HepG2 (cell line): ENCODE measurements around the gene OSM. TPM values are rescaled to one million over a fixed set of nuclear protein-coding genes. Genes with fewer than 3 reads are reported as not detected.

Experiments
- ATAC-seq: fragments of 200-7000 bp; cut with Tn5 transposase; 3 replicates; pipeline ENCODE4 v1.9.1; 2020; ENCODE audit warnings: mild to moderate bottlenecking, moderate library complexity
- BruUV-seq: library from RNA; stranded (reverse); fragments of 400-500 nt; replicated peaks from 2 replicates; lab custom pipeline; 2021; lab: Mats Ljungman, UMichigan
- CTCF ChIA-PET: fragments of 300-600 bp; formaldehyde crosslinking; extraction: SDS; loops from one replicate; lab custom pipeline; 2021; ENCODE audit warnings: low total read pairs, inconsistent platforms, low intra/inter-chr PET ratio; lab: Yijun Ruan, JAX
- POLR2A ChIA-PET: fragments of 350-600 bp; sonication (Branson Sonifier 250); formaldehyde crosslinking; loops from one replicate; lab custom pipeline; 2020; ENCODE audit warnings: antibody characterized with exemption, inconsistent platforms; lab: Yijun Ruan, JAX
- DNase-seq: peaks from one replicate; pipeline ENCODE4 v3.0.0-alpha.2; 2015; ENCODE audit warnings: low spot score
- FAIRE-seq: peaks from 3 replicates; lab custom pipeline; 2011; peaks lifted over from hg19 to GRCh38; lab: Jason Lieb, UNC
- H2AFZ ChIP-seq: one replicate; pipeline ENCODE4 v1.6.1; 2011; ENCODE audit warnings: low read length, inconsistent platforms
- H3K27ac ChIP-seq: fragments of 300-600 bp; 3 replicates; pipeline ENCODE4 v1.8.0; 2011; ENCODE audit warnings: mixed run types, mild to moderate bottlenecking, mixed read lengths, low read length, inconsistent platforms; ENCODE audit not compliant: insufficient read depth; ENCODE audit errors: extremely low read length
- H3K27me3 ChIP-seq, 2 experiments: fragments of 200-600 bp in 1 of 2; 2 replicates in 1 of 2; 3 replicates in 1 of 2; pipeline versions ENCODE4 v1.6.0 to v1.8.0; 2011; ENCODE audit warnings: low read length in 2 of 2, mild to moderate bottlenecking in 2 of 2, moderate library complexity in 2 of 2, inconsistent platforms in 1 of 2; ENCODE audit not compliant: insufficient read depth in 2 of 2, control insufficient read depth in 1 of 2
- H3K36me3 ChIP-seq, 2 experiments: fragments of 200-600 bp in 1 of 2; replicated peaks in 1 of 2; 2 replicates in 1 of 2; 3 replicates in 1 of 2; pipeline versions ENCODE4 v1.5.1 to v1.8.0; 2011; ENCODE audit warnings: low read length in 2 of 2, inconsistent platforms in 1 of 2; ENCODE audit not compliant: insufficient read depth in 2 of 2, control insufficient read depth in 1 of 2
- H3K4me1 ChIP-seq: 2 replicates; pipeline ENCODE4 v1.5.1; 2012; ENCODE audit warnings: low read length, inconsistent platforms; ENCODE audit not compliant: insufficient read depth
- H3K4me2 ChIP-seq: 2 replicates; pipeline ENCODE4 v1.6.0; 2011; ENCODE audit warnings: low read depth, low read length, inconsistent platforms
- H3K4me3 ChIP-seq, 3 experiments: fragments of 200-600 bp in 1 of 3; sonication (generic), shearing (Covaris generic) in 1 of 3; replicated peaks in 1 of 3; 2 replicates each; pipeline ENCODE4 v1.5.1; 2011 to 2016; ENCODE audit warnings: low read length in 3 of 3, inconsistent platforms in 2 of 3, low read depth in 2 of 3, mild to moderate bottlenecking in 2 of 3, control low read depth in 1 of 3, mixed read lengths in 1 of 3; ENCODE audit not compliant: insufficient read depth in 1 of 3
- H3K79me2 ChIP-seq: one replicate; pipeline ENCODE4 v1.6.1; 2011; ENCODE audit warnings: low read length, inconsistent platforms; ENCODE audit not compliant: insufficient read depth
- H3K9ac ChIP-seq: 2 replicates; pipeline ENCODE4 v1.6.0; 2011; ENCODE audit warnings: mild to moderate bottlenecking, low read depth, low read length, inconsistent platforms; ENCODE audit not compliant: insufficient read depth
- H3K9me3 ChIP-seq: 2 replicates; pipeline ENCODE4 v1.5.1; 2012; ENCODE audit warnings: mild to moderate bottlenecking, low read length
- H4K20me1 ChIP-seq: 2 replicates; pipeline ENCODE4 v1.6.0; 2011; ENCODE audit warnings: inconsistent platforms, mild to moderate bottlenecking, low read length, moderate library complexity; ENCODE audit not compliant: insufficient read depth
- BRF2 ChIP-seq: sonication (generic); formaldehyde crosslinking; IDR thresholded peaks from 2 replicates; pipeline ENCODE4 v1.8.1; 2022; ENCODE audit warnings: mild to moderate bottlenecking, missing genetic modification reagents
- KDM3A ChIP-seq: IDR thresholded peaks from 2 replicates; pipeline ENCODE4 v1.6.1; 2018; ENCODE audit warnings: low read depth, missing compliant biosample characterization
- MIXL1 ChIP-seq: IDR thresholded peaks from 2 replicates; pipeline ENCODE4 v1.6.1; 2016
- NFKB2 ChIP-seq: sonication (generic); formaldehyde crosslinking; IDR thresholded peaks from 2 replicates; pipeline ENCODE4 v1.4.0; 2020; ENCODE audit warnings: missing genetic modification reagents, borderline replicate concordance
- POLR2G ChIP-seq: fragments of 200-400 bp; formaldehyde crosslinking; IDR thresholded peaks from 2 replicates; pipeline ENCODE4 v1.6.1; 2018; ENCODE audit warnings: mild to moderate bottlenecking, low read depth, low read length, moderate library complexity
- SMARCC2 ChIP-seq: fragments of 450-650 bp; IDR thresholded peaks from 2 replicates; pipeline ENCODE4 v1.6.1; 2017; ENCODE audit warnings: antibody characterized with exemption, mild to moderate bottlenecking
- ZBTB39 ChIP-seq: sonication (generic); formaldehyde crosslinking; IDR thresholded peaks from 2 replicates; pipeline ENCODE4 v1.5.0; 2020; ENCODE audit warnings: missing genetic modification reagents
- ZNF460 ChIP-seq: sonication (generic); formaldehyde crosslinking; IDR thresholded peaks from 2 replicates; pipeline ENCODE4 v1.5.1; 2020; ENCODE audit warnings: missing genetic modification reagents, mild to moderate bottlenecking, borderline replicate concordance
- ZNF879 ChIP-seq: sonication (generic); formaldehyde crosslinking; IDR thresholded peaks from 2 replicates; pipeline ENCODE4 v1.8.1; 2023; ENCODE audit warnings: missing genetic modification reagents
- ZNF883 ChIP-seq: sonication (generic); formaldehyde crosslinking; IDR thresholded peaks from 2 replicates; pipeline ENCODE4 v1.5.1; 2020; ENCODE audit warnings: mild to moderate bottlenecking, missing genetic modification reagents; ENCODE audit errors: not compliant biosample characterization
- WGBS: methylation state at CpG from one replicate; pipeline ENCODE4 v1.1.6; 2017; ENCODE audit warnings: low lambda C conversion rate; 5-methylcytosine and 5-hydroxymethylcytosine counted together
- in situ Hi-C: cut with HindIII; loops from 2 replicates; pipeline ENCODE4 v1.10.0; 2017; ENCODE audit warnings: low pct_unique_long_range_greater_than_20kb; ENCODE audit not compliant: extremely low pct_ligation_motif_present
- intact Hi-C: fragments of 100-400 bp; cut with micrococcal nuclease; formaldehyde crosslinking; loops from one replicate; pipeline ENCODE4 v1.10.0; 2022; ENCODE audit not compliant: unreplicated experiment
- polyA plus RNA-seq, 8 experiments: library from polyadenylated mRNA; depleted of rRNA in 3 of 8; stranded (reverse) in 7 of 8; unstranded in 1 of 8; fragments of >200 nt; fragmentation: Illumina TruSeq in 4 of 8; extraction: Trizol in 4 of 8; gene quantifications; 2 replicates each; pipeline versions ENCODE4 v1.2.1 to v1.2.3, GENCODE V29; 2011 to 2016; ENCODE audit warnings: low read depth in 4 of 8, missing spikeins in 1 of 8, mixed read lengths in 1 of 8; ENCODE audit not compliant: insufficient read depth in 1 of 8
- total RNA-seq, 5 experiments: library from RNA; depleted of rRNA; stranded (reverse); fragments of >200 nt; fragmentation: Illumina TruSeq; extraction: Trizol; gene quantifications; 2 replicates each; pipeline ENCODE4 v1.2.3, GENCODE V29; 2016; ENCODE audit warnings: low read depth in 1 of 5
- TF ChIP-seq, protein P1 (sequence below): sonication (generic); formaldehyde crosslinking; IDR thresholded peaks from 2 replicates; pipeline ENCODE4 v1.4.0; 2020; ENCODE audit warnings: mild to moderate bottlenecking, missing genetic modification reagents

The OSM gene
- total and polyA plus RNA-seq, 2 of the 13 experiments (the other 11 are each of a cell fraction or from before 2014, with no cell fraction given), result not detected

- H3K27ac ChIP-seq, result no peak overlapping the region
- no peaks in the 10 kb centered on the region for H4K20me1 ChIP-seq
- H3K4me2 ChIP-seq, result no peak overlapping the region
- H3K36me3 ChIP-seq, result no peaks in the 10 kb centered on the region
- in situ Hi-C loops (loop anchor here (5.0 to 10.0 kb wide), 2 partner anchors 127 to 224 kb away; partner anchors contain the start of gene RNF215), intact Hi-C loops (no loop called here)
- no peak overlapping the region for H3K9ac ChIP-seq
- TF ChIP-seq KDM3A (CRISPR knock-in tag), result no peak
- no peak overlapping the region for H3K4me3 ChIP-seq
- H3K4me1 ChIP-seq, result peaks cover 57% of the 10 kb centered on the region
- H3K9me3 ChIP-seq, result no peaks in the 10 kb centered on the region
- no peak for FAIRE-seq
- ATAC-seq, result no peak
- 82% methylated on average over 3 of the region's 8 CpGs for WGBS
- H3K27me3 ChIP-seq, result peaks cover 12 to 49% of the 10 kb centered on the region in 2 experiments
- ChIA-PET POLR2A (interaction anchor here (0.8 kb wide), 1 partner anchor 50 kb away, joined by 3 read pairs; no protein-coding TSS in a partner anchor), CTCF (no interaction called here)
- BruUV-seq, result no TSS peak
- H2AFZ ChIP-seq, result no peak overlapping the region
- no peaks in the 10 kb centered on the region for H3K79me2 ChIP-seq
- DNase-seq, result no peak
These were observed 6.0 kb downstream of the OSM start for GRCh38 chr22:30260682-30261081.

DNA sequence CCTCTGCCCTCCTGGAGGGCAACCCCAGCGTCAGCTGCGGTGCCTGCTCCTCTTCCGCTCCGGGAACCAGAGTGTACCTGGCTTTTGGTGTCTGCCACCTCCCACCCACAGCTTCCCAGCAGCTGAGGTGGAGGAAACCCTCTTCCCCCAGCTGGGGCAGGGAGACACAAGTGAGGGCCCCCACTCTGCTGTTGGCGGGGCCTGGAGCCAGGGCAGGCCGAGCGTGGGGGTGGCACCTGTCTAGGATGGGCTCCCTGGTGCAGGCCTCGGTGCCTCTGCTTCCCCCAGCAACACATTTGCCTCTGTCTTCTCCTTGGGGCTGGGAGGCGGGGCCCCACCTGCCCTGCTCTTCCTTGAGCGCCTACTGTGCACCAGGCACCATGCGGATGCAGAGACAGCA is 6.4 kb downstream of the OSM start:
- POLR2A ChIA-PET, result no interaction called here
- intact Hi-C loops, result no loop called here
- no peak overlapping the region for H3K27ac ChIP-seq

More for the DNA sequence above, 6.4 kb downstream of the OSM start:
- Histone ChIP-seq H3K9ac (no peak overlapping the region), H3K4me3 (no peak overlapping the region), H3K4me2 (no peak overlapping the region), H4K20me1 (no peaks in the 10 kb centered on the region), H3K79me2 (no peaks in the 10 kb centered on the region), H2AFZ (no peak overlapping the region), H3K9me3 (no peaks in the 10 kb centered on the region), H3K27me3 (peaks cover 12 to 47% of the 10 kb centered on the region in 2 experiments), H3K36me3 (no peaks in the 10 kb centered on the region), H3K4me1 (peaks cover 58% of the 10 kb centered on the region)
- no peak for ATAC-seq
- no peak for DNase-seq
- no peak for FAIRE-seq
- no TSS peak for BruUV-seq
- CTCF ChIA-PET, result interaction anchor here (1.3 kb wide), 1 partner anchor 27 kb away, joined by 3 read pairs; no protein-coding TSS in a partner anchor
- WGBS, result 60% methylated on average over 4 of the region's 11 CpGs
- in situ Hi-C loops, result loop anchor here (5.0 to 10.0 kb wide), 2 partner anchors 127 to 225 kb away; partner anchors contain the start of gene RNF215
- TF ChIP-seq SMARCC2 (no peak), NFKB2 (CRISPR knock-in tag) (no peak), BRF2 (CRISPR knock-in tag) (no peak), ZBTB39 (no peak), POLR2G (no peak), ZNF460 (no peak), ZNF879 (CRISPR knock-in tag) (no peak), MIXL1 (no peak), ZNF883 (CRISPR knock-in tag) (no peak)
- TF ChIP-seq, protein P1, sequence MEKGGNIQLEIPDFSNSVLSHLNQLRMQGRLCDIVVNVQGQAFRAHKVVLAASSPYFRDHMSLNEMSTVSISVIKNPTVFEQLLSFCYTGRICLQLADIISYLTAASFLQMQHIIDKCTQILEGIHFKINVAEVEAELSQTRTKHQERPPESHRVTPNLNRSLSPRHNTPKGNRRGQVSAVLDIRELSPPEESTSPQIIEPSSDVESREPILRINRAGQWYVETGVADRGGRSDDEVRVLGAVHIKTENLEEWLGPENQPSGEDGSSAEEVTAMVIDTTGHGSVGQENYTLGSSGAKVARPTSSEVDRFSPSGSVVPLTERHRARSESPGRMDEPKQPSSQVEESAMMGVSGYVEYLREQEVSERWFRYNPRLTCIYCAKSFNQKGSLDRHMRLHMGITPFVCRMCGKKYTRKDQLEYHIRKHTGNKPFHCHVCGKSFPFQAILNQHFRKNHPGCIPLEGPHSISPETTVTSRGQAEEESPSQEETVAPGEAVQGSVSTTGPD, result no peak
